Stimulated activated CD8-positive, alpha-beta memory T cell treated with anti-CD3 and anti-CD28 coated beads, Interleukin-2, amount 100 ng/mL, for 48 hours (primary cell): ENCODE measurements around the gene CTAG1B.
"Not testable (repeated sequence)": the region's sequence is repeated elsewhere in the genome, so short reads cannot be mapped to it uniquely, and the experiment has no call there.

Experiments
- DNase-seq, 2 donors: peaks; one replicate each; pipeline ENCODE4 v3.0.0-alpha.2; 2020; ENCODE audit warnings: low read depth in 2 of 2

Gene CTAG1B

DNA sequence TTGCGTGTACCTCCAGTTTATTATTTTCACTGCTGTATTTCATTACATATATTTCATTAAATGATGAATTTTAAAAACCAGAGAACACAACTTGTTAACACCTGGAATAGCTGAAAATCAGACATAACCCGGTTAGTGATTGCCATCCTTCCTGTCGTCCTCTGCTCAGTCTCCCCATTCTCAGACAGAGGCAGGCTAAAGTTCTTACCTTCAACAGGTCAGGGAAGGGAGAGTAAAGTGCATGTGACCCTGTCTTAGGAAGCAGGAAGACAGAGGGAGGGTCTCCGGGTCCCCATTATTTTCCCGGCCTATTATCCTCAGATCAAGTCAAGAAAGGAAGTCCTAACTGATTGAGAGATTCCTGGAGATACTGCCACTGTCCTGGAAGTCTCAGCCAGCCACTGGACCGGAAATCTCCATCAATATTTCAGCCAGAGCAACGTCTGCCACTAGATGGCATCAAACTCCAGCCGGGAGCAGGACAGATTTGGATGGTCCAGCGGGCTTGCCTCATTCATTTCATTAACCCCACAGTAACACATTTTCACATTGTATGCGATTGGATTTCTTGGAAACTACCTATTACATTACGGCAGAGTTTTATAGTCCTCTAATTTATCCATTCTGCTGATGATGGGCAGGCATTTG, 1.8 kb upstream of the CTAG1B start:
- not testable (repeated sequence) for DNase-seq

DNA sequence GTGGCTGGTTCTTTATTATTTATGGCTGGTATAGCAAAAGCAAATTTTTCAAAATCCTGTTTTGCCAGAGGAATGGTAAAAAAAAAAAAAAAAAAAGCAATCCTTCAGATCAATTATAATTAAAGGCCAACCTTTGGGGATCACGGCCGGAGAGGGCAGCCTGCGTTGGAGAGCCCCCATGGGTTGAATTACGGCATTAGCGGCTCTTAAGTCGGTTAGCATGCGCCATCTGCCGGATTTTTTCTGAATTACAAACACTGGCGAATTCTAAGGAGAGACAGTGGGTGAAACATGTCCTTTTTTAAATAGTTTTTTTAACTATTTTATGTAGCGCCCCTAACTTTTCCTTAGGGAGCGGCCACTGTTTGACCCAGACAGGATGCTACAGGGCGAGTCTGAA, 5.5 kb downstream of the CTAG1B start:
- not testable (repeated sequence) for DNase-seq

DNA sequence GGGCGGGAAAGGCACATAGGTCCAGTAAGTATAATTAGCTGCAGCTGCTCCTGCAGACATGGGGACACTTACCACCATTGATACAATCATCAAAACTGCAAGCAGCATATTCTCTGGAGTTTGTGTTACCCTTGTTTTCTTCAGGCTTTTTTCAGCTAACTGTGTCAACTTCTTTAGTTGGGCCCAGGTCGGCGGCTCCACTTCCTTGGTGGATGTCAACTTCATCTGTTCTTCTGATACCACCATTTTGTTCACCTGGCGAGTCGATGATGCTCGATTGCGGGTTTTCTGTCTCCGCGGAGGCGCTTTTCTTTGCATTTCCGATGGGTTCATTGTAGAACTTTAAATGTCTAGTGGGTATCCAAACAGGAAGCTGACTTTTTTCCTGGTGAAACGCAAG, 7.9 kb downstream of the CTAG1B start:
- not testable (repeated sequence) for DNase-seq

DNA sequence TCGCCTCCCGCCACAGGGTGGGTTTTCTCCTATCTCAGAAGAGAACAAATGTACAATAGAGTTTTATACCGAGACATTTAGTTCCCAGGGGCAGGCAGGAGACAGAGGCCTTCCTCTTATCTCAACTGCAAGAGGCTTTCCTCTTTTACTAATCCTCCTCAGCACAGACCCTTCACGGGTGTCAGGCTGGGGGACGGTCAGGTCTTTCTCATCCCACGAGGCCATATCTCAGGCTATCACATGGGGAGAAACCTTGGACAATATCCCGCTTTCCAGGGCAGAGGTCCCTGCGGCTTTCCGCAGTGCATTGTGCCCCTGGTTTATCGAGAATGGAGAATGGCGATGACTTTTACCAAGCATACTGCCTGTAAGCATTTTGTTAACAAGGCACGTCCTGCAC, 10.3 kb downstream of the CTAG1B start:
- DNase-seq = not testable (repeated sequence)

DNA sequence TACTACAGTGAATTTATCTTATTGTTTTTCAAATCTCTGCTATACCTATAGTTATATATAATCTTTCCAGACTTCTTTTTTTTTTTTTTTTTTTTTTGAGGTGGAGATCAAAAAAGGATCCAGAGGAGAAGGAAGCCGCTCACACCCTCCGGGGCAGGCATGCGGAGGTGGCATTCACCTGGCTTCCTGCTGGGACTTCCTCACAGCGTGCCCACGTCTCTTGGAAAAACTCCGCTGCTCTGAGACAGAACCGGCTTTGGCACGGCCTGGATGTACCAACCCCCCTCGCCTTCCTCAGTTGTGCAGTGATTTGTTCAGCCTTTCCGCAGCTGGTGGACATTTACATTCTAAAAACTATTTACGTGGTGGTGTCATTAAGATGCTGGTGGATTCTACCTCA, 11.1 kb downstream of the CTAG1B start:
- DNase-seq = not testable (repeated sequence)

DNA sequence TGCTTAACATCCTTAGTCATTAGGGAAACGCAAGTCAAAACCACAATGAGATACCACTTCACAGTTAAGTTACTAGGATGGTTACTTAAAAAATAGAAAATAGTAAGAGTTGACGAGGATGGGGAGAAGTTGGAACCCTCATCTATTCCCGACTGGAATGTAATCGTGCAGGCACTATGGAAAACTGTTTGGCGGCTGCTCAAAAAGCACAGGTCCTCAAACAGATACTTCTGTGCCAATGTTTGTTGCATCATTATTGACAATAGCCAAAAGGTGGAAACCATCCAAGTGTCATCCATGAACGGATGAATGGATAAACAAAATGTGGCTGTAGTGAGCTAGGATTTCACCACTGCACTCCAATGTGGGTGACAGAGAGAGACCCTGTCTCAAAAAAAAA, 11.7 kb downstream of the CTAG1B start:
- no peak for DNase-seq

DNA sequence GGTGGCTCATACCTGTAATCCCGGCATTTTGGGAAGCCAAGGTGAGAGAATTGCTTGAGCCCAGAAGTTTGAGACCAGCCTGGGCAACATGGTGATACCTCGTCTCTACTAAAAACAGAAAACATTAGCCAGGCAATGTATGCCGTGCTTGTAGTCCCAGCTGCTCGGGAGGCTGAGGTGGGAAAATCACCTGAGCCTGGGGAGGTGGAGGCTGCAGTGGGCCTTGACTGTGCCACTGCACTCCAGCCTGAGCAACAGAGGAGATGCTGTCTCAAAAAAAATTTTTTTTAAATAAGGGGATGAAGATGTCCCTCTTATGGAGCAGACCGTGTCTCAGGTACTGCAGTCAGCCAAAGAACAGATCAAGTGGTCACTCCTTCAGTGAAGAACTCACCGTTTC, 13.5 kb downstream of the CTAG1B start:
- DNase-seq = no peak

DNA sequence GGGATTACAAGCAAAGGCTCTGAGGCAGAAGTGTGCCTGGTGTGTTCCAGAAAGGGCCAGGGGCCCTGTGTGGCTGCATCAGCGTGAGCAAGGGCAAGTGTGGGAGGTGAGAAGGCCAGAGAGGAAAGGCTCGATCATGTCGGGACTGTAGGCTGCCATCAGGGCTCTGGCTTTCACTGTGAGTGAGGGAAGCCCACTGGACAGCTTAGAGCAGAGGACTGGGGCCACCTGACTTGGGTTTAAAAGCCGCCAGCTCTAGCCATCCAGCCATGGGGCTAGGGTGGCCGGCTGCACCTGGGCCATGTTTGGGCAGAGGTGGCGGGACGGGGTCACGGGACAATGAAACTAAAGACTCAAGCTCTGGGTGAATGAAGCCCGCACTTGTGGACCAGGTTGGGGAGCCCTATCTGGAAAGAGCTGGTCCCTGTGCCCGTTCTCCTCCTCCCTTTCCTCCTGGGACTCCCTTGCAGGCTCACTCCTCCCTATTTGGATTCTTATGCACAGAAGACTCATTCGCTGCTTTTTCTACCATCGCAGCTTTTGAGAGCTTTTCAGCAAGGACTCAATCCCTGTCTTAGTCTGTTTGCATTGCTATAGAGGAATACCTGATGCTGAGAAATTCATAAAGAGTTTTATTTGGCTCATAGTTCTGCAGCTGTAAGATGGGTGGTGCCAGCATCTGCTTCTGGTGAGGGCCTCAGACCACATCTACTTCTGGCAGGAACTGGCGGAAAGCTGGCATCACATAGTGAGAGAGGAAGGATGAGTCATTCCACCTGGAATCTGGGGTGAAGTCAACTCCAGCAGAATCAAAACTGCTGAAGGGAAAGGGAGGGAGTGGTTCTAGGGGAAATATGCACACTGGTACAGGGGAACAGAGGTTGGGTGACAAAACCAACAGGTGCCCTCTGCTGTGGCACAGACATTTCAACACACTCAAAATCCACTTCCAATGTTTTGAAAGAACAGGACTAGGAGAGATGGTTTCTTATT, 15.3 kb downstream of the CTAG1B start:
- no peak for DNase-seq

DNA sequence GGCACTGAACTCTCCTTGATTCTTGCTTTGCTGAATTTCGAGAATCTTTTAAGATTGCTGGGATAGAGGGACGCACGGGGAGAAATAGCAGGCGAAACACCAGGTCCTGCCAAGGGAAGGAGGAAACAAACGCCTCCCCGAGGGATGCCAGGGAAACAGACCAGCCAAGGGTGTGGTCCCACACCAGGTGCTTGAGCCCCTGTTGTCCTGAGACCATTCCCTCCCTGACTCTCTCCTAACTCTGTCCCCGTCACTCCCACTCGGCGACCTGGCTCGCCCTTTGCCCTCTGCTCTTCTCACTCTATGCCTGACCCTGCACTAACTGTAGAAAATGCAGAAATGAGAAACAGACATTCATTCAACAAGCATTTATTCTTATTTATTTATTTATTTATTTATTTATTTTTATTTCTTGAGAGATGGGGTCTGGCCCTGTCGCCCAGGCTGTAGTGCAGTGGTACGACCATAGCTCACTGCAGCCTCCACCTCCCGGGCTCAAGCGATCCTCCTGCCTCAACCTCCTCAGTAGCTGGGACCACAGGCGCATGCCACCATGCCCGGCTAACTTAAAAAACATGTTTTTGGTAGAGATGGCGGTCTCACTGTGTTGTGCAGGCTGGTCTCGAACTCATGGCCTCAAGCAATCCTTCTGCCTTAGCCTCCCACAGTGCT, 16.2 kb downstream of the CTAG1B start:
- no peak for DNase-seq

DNA sequence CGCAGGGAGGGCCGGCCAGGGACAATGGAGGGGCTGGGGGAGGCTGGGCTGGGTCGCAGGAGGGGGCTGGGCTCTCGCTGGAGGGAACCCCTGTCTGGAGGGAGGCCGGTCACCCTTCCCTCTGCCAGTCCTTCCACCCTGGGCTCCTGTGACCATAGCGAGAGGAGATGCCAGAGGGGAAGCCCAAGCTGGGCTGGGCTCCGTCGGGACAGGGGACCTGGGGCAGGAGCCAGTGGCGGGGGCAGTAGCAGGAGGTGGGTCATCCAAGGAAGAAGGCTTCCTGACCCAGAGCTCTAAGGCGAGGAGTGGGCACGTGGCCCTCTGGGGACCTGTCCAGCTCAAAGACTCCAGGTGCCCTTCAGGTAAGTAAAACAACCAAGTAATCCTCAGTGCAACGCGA, 16.9 kb downstream of the CTAG1B start:
- DNase-seq = no peak

DNA sequence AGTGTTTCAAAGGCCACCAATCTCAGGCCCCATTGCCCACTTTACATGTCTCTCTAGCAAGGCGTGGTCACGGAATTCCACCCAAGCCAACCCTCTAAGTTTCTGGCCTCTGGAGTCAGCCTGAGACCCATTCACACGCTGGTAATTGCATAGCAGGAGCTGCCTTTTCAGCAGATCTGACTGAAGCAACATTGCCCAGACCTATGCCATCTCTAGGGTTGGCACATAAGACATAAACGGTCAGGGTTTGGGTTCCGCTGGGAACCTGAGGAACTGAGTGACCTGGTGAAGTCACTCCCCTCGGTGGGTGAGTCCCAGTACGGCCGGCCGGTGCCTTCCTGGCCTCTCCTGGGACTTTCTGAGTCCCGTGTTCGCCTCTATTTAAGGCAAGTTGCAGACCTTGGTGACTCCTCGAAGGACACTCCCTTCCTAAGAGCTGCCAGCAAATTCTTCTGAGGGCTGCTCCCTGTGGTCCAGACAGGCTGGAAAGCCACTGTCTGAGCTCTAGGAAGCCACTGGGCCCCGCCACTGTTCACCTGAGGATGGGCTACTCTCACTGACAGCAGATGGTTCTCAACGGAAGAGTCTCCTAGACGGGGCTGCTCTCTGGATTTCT, 18.2 kb downstream of the CTAG1B start:
- no peak for DNase-seq

DNA sequence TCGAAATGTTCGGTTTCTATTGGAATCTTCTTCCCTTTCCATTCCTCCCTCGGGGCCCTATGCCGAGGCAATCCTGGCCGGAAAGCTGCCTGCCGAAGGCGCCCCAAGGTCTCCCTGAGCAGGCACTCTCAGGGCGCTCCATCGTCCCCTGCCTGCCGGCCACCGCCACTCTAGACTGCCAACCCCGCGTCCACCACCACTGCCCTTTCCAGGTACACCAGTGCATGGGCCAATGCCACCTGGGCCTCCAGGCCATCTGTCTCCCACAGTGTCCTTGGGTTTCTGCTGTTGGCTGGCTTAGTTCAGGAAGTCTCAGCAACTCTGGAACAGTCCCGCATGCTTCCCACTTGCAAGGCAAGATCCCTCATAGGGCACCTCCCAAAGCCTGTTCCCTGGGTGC, 19.6 kb downstream of the CTAG1B start:
- DNase-seq = no peak

DNA sequence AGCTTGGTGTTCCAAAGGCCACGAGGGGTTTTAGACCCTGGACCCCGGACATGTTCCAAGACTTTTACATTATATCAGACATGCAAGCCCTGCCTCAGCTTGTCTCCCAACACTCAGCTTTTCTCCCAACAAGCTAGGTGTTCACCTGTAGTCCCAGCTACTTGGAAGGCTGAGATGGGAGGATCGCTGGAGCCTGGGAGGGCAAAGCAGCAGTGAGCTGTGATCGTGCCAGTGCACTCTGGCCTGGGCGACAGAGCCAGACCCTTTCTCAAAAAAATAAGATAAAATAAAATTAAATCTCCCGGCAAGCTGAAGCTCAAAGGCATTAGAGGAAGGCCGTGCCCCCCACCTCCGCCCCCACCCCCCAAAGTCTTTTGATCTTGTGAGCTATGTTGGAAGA, 20.4 kb downstream of the CTAG1B start:
- DNase-seq = no peak

DNA sequence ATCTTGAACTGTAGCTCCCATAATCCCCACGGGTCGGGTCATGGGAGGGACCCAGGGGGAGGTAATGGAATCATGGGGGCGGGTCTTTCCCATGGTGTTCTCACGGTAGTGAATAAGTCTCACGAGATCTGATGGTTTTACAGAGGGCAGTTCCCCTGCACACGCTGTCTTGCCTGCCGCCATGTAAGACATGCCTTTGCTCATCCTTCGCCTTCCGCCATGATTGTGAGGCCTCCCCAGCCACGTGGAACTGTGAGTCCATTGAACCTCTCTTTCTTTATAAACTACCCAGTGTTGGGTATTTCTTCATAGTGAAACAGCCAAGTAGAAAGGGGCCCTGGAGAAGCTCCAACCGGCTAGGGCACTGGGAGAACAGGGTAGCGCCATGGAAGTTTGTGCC, 21.9 kb downstream of the CTAG1B start:
- DNase-seq = no peak

DNA sequence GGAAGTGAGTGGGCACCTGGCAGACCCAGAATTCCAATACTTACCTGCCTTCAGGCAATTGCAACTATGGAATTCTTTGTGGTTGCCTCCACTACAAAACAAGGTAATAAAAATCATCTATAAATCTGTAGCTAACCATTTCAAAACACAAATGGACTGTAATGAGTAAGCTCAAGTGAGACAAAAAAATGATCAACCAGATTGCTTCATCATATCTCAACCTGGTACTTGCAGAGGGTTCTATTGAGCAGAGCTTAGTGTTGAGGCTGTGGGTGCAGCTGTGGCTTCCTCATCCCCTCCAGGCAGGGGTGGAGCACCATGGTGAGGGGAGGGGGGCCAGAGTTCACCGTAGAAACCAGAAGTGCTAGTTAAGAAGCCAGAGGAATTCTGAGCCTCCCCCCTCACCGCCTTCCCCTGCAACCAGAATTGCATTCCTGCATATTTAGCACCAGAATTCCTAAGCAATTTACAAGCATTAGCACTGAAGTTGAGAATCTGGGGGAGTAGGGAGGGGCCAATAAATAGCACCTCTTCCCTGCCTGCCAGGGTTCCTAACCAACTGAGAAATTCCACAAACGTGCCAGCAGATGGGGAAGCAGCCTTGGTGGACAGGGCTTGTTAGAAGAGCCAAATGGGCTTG, 22.7 kb downstream of the CTAG1B start:
- DNase-seq = no peak

DNA sequence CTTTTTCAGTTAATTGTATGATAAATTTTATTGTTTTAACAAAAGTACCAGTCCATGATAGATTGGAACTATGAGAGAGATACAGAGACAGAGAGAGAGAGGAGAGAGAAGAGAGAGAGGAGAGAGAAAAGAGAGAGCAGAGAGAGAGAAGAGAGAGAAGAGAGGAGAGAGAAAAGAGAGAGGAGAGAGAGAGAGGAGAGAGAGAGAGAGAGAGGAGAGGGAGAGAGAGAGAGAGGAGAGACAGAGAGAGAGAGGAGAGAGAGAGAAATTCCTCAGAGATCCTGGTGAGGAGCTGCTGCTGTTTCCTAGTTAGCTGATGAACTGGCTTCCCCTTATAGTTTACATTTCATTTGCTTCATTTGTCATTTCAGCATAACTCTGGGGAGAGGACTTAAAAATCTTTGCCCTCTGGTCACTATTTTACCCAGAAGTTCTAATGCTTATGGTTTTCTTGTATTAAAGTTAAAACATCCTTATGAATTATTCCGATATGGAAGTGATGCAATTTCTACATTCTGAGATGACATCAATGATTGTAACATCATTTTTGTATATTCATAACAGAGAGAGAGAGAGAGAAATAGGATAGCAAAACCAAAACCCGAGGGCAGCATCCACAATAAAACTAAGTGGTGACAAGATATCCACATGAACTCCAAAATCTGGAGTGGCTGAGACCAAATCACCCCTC, 23.4 kb downstream of the CTAG1B start:
- no peak for DNase-seq

DNA sequence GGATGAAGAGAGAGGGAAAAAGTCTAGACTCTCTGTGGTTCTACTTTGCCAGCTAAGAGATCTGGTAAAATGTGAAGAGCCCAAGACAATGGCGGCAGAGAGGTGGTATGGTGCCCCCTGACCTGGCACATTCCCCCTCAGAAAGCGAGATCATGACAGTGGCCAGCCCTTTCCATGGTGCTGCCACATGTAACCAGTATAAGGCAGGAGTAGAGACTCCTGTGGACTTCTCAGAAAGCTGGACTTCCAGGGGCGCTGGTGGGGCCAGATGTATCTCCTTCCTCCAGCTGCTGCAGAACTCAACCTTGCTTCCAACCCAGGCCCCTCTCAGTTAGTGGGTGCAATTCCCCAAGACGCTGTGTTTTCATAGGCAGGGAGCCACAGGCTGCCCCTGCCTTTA, 24.6 kb downstream of the CTAG1B start:
- no peak for DNase-seq

DNA sequence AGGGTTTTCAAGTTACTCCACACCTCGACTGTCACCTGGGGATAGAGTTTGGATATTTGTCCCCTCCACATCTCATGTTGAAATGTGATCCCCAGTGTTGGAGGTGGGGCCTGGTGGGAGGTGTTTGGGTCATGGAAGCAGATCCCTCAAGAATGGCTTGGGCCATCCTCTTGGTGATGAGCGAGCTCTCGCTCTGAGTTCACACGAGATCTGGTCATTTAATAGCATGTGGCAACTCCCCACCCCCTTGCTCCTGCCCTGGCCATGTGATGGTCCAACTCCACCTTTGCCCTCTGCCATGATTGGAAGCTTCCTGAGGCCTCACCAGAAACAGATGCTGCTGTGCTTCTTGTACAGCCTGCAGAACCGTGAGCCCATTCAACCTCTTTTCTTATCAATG, 25.9 kb downstream of the CTAG1B start:
- DNase-seq = no peak

DNA sequence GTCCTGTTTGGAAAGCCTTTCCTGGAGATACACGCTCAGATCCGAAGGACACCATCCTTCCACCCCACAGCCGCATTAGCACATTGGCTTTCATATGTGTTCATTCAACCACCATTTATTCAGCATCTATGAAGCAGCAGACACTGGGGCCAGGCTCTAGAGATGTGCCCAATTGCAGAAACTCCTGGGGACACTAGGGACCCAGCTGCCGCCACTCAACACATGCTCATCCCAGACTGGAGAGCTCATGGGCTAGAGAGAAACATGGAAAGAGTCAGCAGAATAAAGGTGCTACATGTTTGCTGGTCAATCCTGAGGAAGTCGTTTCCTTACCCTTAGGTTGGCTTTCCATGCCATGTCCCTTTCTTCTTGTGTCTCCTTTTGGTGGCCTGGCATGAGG, 26.6 kb downstream of the CTAG1B start:
- no peak for DNase-seq

DNA sequence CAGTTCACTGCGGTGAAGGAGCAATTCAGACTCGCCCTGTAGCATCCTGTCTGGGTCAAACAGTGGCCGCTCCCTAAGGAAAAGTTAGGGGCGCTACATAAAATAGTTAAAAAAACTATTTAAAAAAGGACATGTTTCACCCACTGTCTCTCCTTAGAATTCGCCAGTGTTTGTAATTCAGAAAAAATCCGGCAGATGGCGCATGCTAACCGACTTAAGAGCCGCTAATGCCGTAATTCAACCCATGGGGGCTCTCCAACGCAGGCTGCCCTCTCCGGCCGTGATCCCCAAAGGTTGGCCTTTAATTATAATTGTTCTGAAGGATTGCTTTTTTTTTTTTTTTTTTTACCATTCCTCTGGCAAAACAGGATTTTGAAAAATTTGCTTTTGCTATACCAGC, 28.7 kb downstream of the CTAG1B start:
- not testable (repeated sequence) for DNase-seq

DNA sequence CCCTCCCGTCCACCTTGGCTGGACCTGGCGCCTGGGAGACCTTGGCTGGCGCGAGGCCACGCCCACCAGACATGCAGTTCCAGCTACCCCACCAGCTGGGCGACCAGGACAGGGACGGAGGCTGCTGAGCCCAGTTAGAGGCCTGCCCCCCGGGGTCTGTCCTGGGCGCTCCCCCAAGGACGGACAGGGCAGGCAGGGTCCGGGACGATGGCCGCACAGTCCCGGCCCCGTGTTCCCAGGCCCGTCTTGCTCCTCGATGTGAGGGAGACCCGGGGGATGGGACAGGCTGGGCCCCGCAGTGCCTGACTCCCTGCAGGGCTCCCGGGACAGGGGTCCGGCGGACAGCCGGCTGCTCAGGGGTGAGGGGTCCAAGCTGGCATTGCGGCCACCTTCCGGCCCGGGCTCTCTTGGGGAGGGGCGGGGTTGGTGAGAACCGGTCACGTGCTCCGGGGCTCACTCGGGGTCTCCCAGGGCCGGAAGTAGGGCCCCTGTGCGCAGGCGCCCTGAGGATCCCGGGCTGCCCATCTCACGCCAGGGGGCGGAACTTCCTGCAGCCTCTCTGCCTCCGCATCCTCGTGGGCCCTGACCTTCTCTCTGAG, 34.4 kb downstream of the CTAG1B start, which contains the start of gene CTAG1A:
Gene CTAG1A, plus strand, starts transcription at position 549 of the 599 bp plus-strand sequence. CDS start 74 bp downstream, outside the sequence.
- not testable (repeated sequence) for DNase-seq
